B cell (primary cell): ENCODE data around the gene FOXS1. TPM values are rescaled to one million over a fixed set of nuclear protein-coding genes. Genes with fewer than 3 reads are reported as not detected.

Source experiments
- ATAC-seq: fragments of 200-7000 bp; cut with Tn5 transposase; one replicate; pipeline ENCODE4 v1.10.0; 2021; ENCODE audit warnings: low read depth, mild to moderate bottlenecking, moderate number of reproducible peaks, moderate library complexity
- CTCF ChIA-PET: fragments of 350-600 bp; sonication (Branson Sonifier 250); formaldehyde crosslinking; loops from one replicate; lab custom pipeline; 2021; ENCODE audit warnings: antibody characterized with exemption, inconsistent platforms; lab: Charles Lee
- POLR2A ChIA-PET: fragments of 350-600 bp; sonication (Branson Sonifier 250); formaldehyde crosslinking; loops from one replicate; lab custom pipeline; 2021; ENCODE audit warnings: antibody characterized with exemption; lab: Charles Lee
- DNase-seq: peaks from one replicate; pipeline ENCODE4 v3.0.0; 2013
- H2AFZ ChIP-seq: 2 replicates; pipeline ENCODE4 v1.6.1; 2012; ENCODE audit warnings: mild to moderate bottlenecking, low read depth, low read length; ENCODE audit not compliant: insufficient read depth, poor library complexity, severe bottlenecking
- H3K27ac ChIP-seq, 2 donors: 1 replicate in 1 of 2; 2 replicates in 1 of 2; pipeline ENCODE4 v1.5.1; 2012 to 2013; ENCODE audit warnings: low read length in 2 of 2, mild to moderate bottlenecking in 2 of 2, moderate library complexity in 1 of 2
- H3K27me3 ChIP-seq, 4 experiments: fragments of 200-600 bp in 1 of 4; sonication (generic) in 1 of 4; replicated peaks in 1 of 4; 1 replicate in 2 of 4; 2 replicates in 2 of 4; pipeline versions ENCODE4 v1.6.1 to v1.7.0; 2013 to 2016; ENCODE audit warnings: low read length in 3 of 4, mild to moderate bottlenecking in 2 of 4, mixed read lengths in 1 of 4, moderate library complexity in 1 of 4; ENCODE audit not compliant: insufficient read depth in 4 of 4, control insufficient read depth in 3 of 4; ENCODE audit errors: control extremely low read depth in 1 of 4
- H3K36me3 ChIP-seq, 2 experiments: replicated peaks in 1 of 2; 1 replicate in 1 of 2; 2 replicates in 1 of 2; pipeline versions ENCODE4 v1.6.1 to v1.7.1; 2013; ENCODE audit warnings: low read length in 1 of 2; ENCODE audit not compliant: insufficient read depth in 2 of 2, control insufficient read depth in 1 of 2; ENCODE audit errors: control extremely low read depth in 1 of 2, extremely low read depth in 1 of 2
- H3K4me1 ChIP-seq, 2 donors: fragments of 200-600 bp in 1 of 2; sonication (generic) in 1 of 2; 1 replicate in 1 of 2; 2 replicates in 1 of 2; pipeline versions ENCODE4 v1.5.1 to v1.6.1; 2013 to 2017; ENCODE audit warnings: low read length in 2 of 2; ENCODE audit not compliant: control insufficient read depth in 2 of 2, insufficient read depth in 2 of 2
- H3K4me2 ChIP-seq: replicated peaks from 2 replicates; pipeline ENCODE3; 2012; ENCODE audit warnings: mild to moderate bottlenecking, low read depth, low read length; ENCODE audit not compliant: poor library complexity, severe bottlenecking
- H3K4me3 ChIP-seq, 5 experiments: fragments of 200-600 bp in 1 of 5; sonication (generic) in 1 of 5; 1 replicate in 3 of 5; 2 replicates in 2 of 5; pipeline versions ENCODE4 v1.5.1 to v1.7.0; 2011 to 2016; ENCODE audit warnings: low read length in 4 of 5, mild to moderate bottlenecking in 4 of 5, low read depth in 2 of 5, control low read depth in 1 of 5, moderate library complexity in 1 of 5; ENCODE audit not compliant: insufficient read depth in 1 of 5; ENCODE audit errors: control extremely low read depth in 1 of 5, extremely low read depth in 1 of 5
- H3K79me2 ChIP-seq: fragments of 200-600 bp; sonication (generic); one replicate; pipeline ENCODE4 v1.6.0; 2016; ENCODE audit warnings: low read length; ENCODE audit not compliant: control insufficient read depth, insufficient read depth
- H3K9ac ChIP-seq: fragments of 200-600 bp; sonication (generic); 2 replicates; pipeline ENCODE4 v1.6.1; 2017; ENCODE audit warnings: mild to moderate bottlenecking, low read length, moderate library complexity
- H3K9me3 ChIP-seq, 3 donors: one replicate each; pipeline versions ENCODE4 v1.6.1 to v1.7.1; 2013; ENCODE audit warnings: low read length in 2 of 3; ENCODE audit not compliant: control insufficient read depth in 2 of 3, insufficient read depth in 1 of 3; ENCODE audit errors: control extremely low read depth in 1 of 3
- H4K20me1 ChIP-seq: 2 replicates; pipeline ENCODE4 v1.6.0; 2012; ENCODE audit warnings: mild to moderate bottlenecking, low read length; ENCODE audit not compliant: insufficient read depth, control insufficient read depth, poor library complexity, severe bottlenecking
- H3K27ac Mint-ChIP-seq: one replicate; pipeline ENCODE4 v1.8.0; 2021; ENCODE audit warnings: mixed read lengths
- H3K27me3 Mint-ChIP-seq: one replicate; pipeline ENCODE4 v1.8.0; 2021; ENCODE audit warnings: mixed read lengths
- H3K4me1 Mint-ChIP-seq: one replicate; pipeline ENCODE4 v1.8.0; 2021; ENCODE audit warnings: mixed read lengths
- H3K4me3 Mint-ChIP-seq: one replicate; pipeline ENCODE4 v1.8.0; 2021; ENCODE audit warnings: mixed read lengths
- H3K9me3 Mint-ChIP-seq: one replicate; pipeline ENCODE4 v1.8.0; 2022; ENCODE audit warnings: mixed read lengths; ENCODE audit not compliant: insufficient read depth
- EZH2 ChIP-seq: IDR thresholded peaks from 2 replicates; pipeline ENCODE4 v1.6.1; 2012; ENCODE audit warnings: borderline replicate concordance, low read depth, mild to moderate bottlenecking, moderate library complexity, low read length; ENCODE audit not compliant: insufficient read depth, poor library complexity, severe bottlenecking
- WGBS: methylation state at CpG from one replicate; pipeline ENCODE4 v1.1.5; 2013; ENCODE audit warnings: missing lambda C conversion rate; ENCODE audit not compliant: insufficient coverage; 5-methylcytosine and 5-hydroxymethylcytosine counted together
- intact Hi-C: fragments of 100-400 bp; cut with micrococcal nuclease; formaldehyde crosslinking; loops from one replicate; pipeline ENCODE4 v1.10.0; 2022
- polyA plus RNA-seq: library from polyadenylated mRNA; depleted of rRNA; stranded (reverse); fragments of >200 nt; gene quantifications from 2 replicates; pipeline ENCODE4 v1.2.3, GENCODE V29; 2012
- total RNA-seq, 2 donors: library from RNA; stranded (reverse); fragments of 120-200 nt in 1 of 2; gene quantifications; 1 replicate in 1 of 2; 2 replicates in 1 of 2; pipeline versions ENCODE4 v1.2.3 to v1.2.4, GENCODE V29; 2013 to 2022
- TF ChIP-seq, protein P1 (sequence below): fragments of 200-600 bp; IDR thresholded peaks from one replicate; pipeline ENCODE4 v1.8.0; 2022; ENCODE audit warnings: antibody characterized with exemption, mild to moderate bottlenecking

FOXS1 gene
- total and polyA plus RNA-seq, 2 donors (not counting 1 experiment from before 2014, with no cell fraction given), result not detected

DNA sequence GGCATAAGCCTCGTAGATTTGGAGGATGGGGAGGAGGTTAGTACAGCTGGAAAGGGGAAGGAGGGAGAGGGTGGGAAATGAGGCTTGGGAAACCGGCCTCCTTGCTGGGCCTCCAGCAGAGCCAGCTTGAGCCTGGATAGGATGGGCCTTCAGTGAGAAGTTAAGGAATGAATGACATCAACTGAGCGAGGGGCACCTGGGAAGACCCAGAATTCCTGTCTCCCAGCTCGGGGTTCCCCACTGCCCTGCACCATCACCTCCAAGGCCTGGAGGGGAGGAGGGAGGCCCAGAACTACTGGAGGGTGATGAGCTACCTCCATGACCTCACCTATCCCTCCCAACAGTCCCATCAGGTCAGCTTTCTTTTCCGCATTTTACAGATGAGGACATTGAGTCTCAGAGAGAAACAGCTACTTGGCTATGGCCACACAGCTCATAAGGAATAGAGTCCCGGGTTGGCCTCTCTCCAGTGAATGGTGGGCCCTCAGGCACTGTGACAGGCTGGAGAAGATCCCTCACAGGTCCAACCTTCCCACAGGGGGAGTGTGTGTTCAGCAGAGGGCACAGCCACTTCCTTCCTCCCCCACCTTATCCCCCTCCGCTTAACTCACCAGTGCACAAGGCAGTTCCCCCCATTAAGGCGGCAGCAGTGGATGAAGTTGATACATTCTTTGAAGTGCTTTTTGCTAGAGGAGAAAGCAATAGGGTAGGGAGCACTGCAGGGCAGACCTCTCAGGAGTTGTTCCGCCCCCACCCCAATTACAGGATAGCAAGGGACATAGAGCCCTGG lies 18.1 kb upstream of the FOXS1 start:
- no peak for DNase-seq
- H3K27ac Mint-ChIP-seq, result no peak overlapping the region
- peaks cover 0 to 21% (median 10%) of the 10 kb centered on the region in 4 experiments for H3K27me3 ChIP-seq
- ChIA-PET POLR2A (interaction anchor here (1.1 kb wide), 1 partner anchor 16 kb away, joined by 3 read pairs; no protein-coding TSS in a partner anchor), CTCF (interaction anchor here (1.0 to 1.6 kb wide), 5 partner anchors 9 to 17 kb away, joined by 3 to 6 read pairs (median 4); no protein-coding TSS in a partner anchor)
- H3K4me2 ChIP-seq, result no peak overlapping the region
- no peaks in the 10 kb centered on the region for H3K79me2 ChIP-seq
- no peak overlapping the region for H3K9ac ChIP-seq
- H3K4me1 ChIP-seq, result peaks cover 16 to 28% of the 10 kb centered on the region in 2 donors
- H3K9me3 Mint-ChIP-seq, result no peaks in the 10 kb centered on the region
- intact Hi-C loops, result no loop called here
- H2AFZ ChIP-seq, result no peak overlapping the region
- no peak overlapping the region for H3K27ac ChIP-seq
- 96% methylated on average over 2 of the region's 9 CpGs for WGBS
- peaks cover 6% of the 10 kb centered on the region for H4K20me1 ChIP-seq
- H3K27me3 Mint-ChIP-seq, result peaks cover 5% of the 10 kb centered on the region
- no peak for ATAC-seq
- peaks cover 27% of the 10 kb centered on the region for H3K4me1 Mint-ChIP-seq
- no peak overlapping the region for H3K4me3 ChIP-seq
- TF ChIP-seq EZH2, result no peak
- TF ChIP-seq, protein P1, sequence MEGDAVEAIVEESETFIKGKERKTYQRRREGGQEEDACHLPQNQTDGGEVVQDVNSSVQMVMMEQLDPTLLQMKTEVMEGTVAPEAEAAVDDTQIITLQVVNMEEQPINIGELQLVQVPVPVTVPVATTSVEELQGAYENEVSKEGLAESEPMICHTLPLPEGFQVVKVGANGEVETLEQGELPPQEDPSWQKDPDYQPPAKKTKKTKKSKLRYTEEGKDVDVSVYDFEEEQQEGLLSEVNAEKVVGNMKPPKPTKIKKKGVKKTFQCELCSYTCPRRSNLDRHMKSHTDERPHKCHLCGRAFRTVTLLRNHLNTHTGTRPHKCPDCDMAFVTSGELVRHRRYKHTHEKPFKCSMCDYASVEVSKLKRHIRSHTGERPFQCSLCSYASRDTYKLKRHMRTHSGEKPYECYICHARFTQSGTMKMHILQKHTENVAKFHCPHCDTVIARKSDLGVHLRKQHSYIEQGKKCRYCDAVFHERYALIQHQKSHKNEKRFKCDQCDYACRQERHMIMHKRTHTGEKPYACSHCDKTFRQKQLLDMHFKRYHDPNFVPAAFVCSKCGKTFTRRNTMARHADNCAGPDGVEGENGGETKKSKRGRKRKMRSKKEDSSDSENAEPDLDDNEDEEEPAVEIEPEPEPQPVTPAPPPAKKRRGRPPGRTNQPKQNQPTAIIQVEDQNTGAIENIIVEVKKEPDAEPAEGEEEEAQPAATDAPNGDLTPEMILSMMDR, result no peak
- no peak overlapping the region for H3K4me3 Mint-ChIP-seq
- no peaks in the 10 kb centered on the region for H3K36me3 ChIP-seq
- peaks cover 0 to 5% (median 0%) of the 10 kb centered on the region in 3 donors for H3K9me3 ChIP-seq

DNA sequence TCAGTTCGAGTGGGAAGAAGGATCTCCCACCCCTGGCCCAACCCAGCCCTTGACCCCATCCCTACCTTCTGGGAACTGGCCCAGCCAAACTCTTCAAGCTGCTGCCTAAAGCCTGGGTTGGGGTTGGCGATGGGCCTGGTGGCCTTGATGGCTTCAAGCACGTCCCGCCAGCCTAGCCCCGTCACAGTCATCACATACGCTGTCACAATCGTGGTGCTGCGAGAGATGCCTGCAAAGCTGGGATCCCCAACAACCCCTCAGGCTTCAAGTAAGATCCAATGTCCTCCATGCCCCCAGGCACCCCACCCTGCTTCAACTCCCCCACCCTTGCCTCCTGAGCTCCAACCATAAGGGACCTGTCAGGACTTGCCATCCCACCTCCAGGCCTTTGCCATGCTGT lies 17.1 kb upstream of the FOXS1 start:
- no peak overlapping the region for H3K4me2 ChIP-seq
- H3K27me3 ChIP-seq, result peaks cover 0 to 21% (median 10%) of the 10 kb centered on the region in 4 experiments
- H3K27me3 Mint-ChIP-seq, result peaks cover 5% of the 10 kb centered on the region
- peaks cover 6% of the 10 kb centered on the region for H4K20me1 ChIP-seq
- peaks cover 0 to 5% (median 0%) of the 10 kb centered on the region in 3 donors for H3K9me3 ChIP-seq
- peak overlapping the region; percentile 30 for H3K4me3 Mint-ChIP-seq
- no peak for DNase-seq
- ATAC-seq, result no peak
- intact Hi-C loops, result no loop called here
- no peaks in the 10 kb centered on the region for H3K79me2 ChIP-seq
- H3K9me3 Mint-ChIP-seq, result no peaks in the 10 kb centered on the region
- POLR2A ChIA-PET, result interaction anchor here (1.1 kb wide), 1 partner anchor 17 kb away, joined by 3 read pairs; no protein-coding TSS in a partner anchor
- no peak overlapping the region for H3K27ac Mint-ChIP-seq
- no peak overlapping the region for H3K27ac ChIP-seq
- H3K4me1 ChIP-seq, result peaks cover 19 to 26% of the 10 kb centered on the region in 2 donors
- H3K9ac ChIP-seq, result no peak overlapping the region
- H3K36me3 ChIP-seq, result no peaks in the 10 kb centered on the region
- TF ChIP-seq, protein P1, result no peak
- TF ChIP-seq EZH2, result no peak
- H3K4me1 Mint-ChIP-seq, result peaks cover 28% of the 10 kb centered on the region
- H2AFZ ChIP-seq, result no peak overlapping the region
- WGBS, result 99% methylated on average over 8 of the region's 8 CpGs
- H3K4me3 ChIP-seq, result no peak overlapping the region
- CTCF ChIA-PET, result interaction anchor here (0.6 to 3.1 kb wide), 9 partner anchors 8 to 90 kb away, joined by 3 to 11 read pairs (median 4); partner anchors contain the start of gene PDRG1
